CD8-positive, alpha-beta memory T cell (primary cell): ENCODE data around the gene PLSCR4. TPM values are rescaled to one million over a fixed set of nuclear protein-coding genes. Genes with fewer than 3 reads are reported as not detected.

ENCODE experiments used
- CTCF ChIA-PET: fragments of 350-600 bp; sonication (Branson Sonifier 250); formaldehyde crosslinking; loops from one replicate; lab custom pipeline; 2021; ENCODE audit warnings: antibody characterized with exemption; lab: Charles Lee
- POLR2A ChIA-PET: fragments of 350-600 bp; sonication (Branson Sonifier 250); formaldehyde crosslinking; loops from one replicate; lab custom pipeline; 2021; ENCODE audit warnings: antibody characterized with exemption; lab: Charles Lee
- DNase-seq, 5 donors: peaks; one replicate each; pipeline versions ENCODE4 v3.0.0 to v3.0.0-alpha.2; 2020 to 2022; ENCODE audit warnings: mixed read lengths in 1 of 5
- H3K27ac ChIP-seq: one replicate; pipeline ENCODE4 v1.7.0; 2013; ENCODE audit warnings: low read depth, mild to moderate bottlenecking, low read length, moderate library complexity
- H3K27me3 ChIP-seq: 2 replicates; pipeline ENCODE4 v1.7.0; 2013; ENCODE audit warnings: low read length, mild to moderate bottlenecking; ENCODE audit not compliant: insufficient read depth, poor library complexity, severe bottlenecking
- H3K36me3 ChIP-seq: 2 replicates; pipeline ENCODE4 v1.7.0; 2013; ENCODE audit warnings: mild to moderate bottlenecking, low read length, moderate library complexity; ENCODE audit not compliant: insufficient read depth
- H3K4me1 ChIP-seq: 2 replicates; pipeline ENCODE4 v1.7.0; 2013; ENCODE audit warnings: mild to moderate bottlenecking, low read length, moderate library complexity; ENCODE audit not compliant: insufficient read depth
- H3K4me3 ChIP-seq: 2 replicates; pipeline ENCODE4 v1.7.0; 2013; ENCODE audit warnings: mild to moderate bottlenecking, low read length
- H3K9me3 ChIP-seq: 2 replicates; pipeline ENCODE4 v1.7.0; 2013; ENCODE audit warnings: mild to moderate bottlenecking, low read length
- H3K27ac Mint-ChIP-seq, 8 donors: one replicate each; pipeline ENCODE4 v1.8.0; 2020 to 2021; ENCODE audit warnings: mixed read lengths in 8 of 8, mild to moderate bottlenecking in 6 of 8, inconsistent platforms in 3 of 8, moderate library complexity in 3 of 8
- H3K27me3 Mint-ChIP-seq, 2 donors: one replicate each; pipeline ENCODE4 v1.8.0; 2020 to 2021; ENCODE audit warnings: mixed read lengths in 2 of 2, mild to moderate bottlenecking in 1 of 2, moderate library complexity in 1 of 2
- H3K36me3 Mint-ChIP-seq, 3 donors: one replicate each; pipeline ENCODE4 v1.8.0; 2020 to 2021; ENCODE audit warnings: mixed read lengths in 3 of 3, inconsistent platforms in 1 of 3, mild to moderate bottlenecking in 1 of 3
- H3K4me1 Mint-ChIP-seq, 3 donors: one replicate each; pipeline ENCODE4 v1.8.0; 2020 to 2021; ENCODE audit warnings: mixed read lengths in 3 of 3, inconsistent platforms in 1 of 3, mild to moderate bottlenecking in 1 of 3
- H3K4me3 Mint-ChIP-seq, 7 donors: one replicate each; pipeline ENCODE4 v1.8.0; 2020 to 2021; ENCODE audit warnings: mixed read lengths in 7 of 7, mild to moderate bottlenecking in 6 of 7, moderate library complexity in 4 of 7, inconsistent platforms in 2 of 7
- H3K9me3 Mint-ChIP-seq, 5 donors: one replicate each; pipeline ENCODE4 v1.8.0; 2020 to 2022; ENCODE audit warnings: mixed read lengths in 5 of 5, mild to moderate bottlenecking in 3 of 5, moderate library complexity in 2 of 5, inconsistent platforms in 1 of 5
- polyA plus RNA-seq: library from polyadenylated mRNA; unstranded; fragments of 300-500 nt; fragmentation: Illumina TruSeq; gene quantifications from one replicate; pipeline ENCODE4 v1.2.3, GENCODE V29; 2021
- total RNA-seq, 2 experiments: library from RNA; stranded (reverse); gene quantifications; one replicate each; pipeline ENCODE4 v1.2.3, GENCODE V29; 2021

PLSCR4 gene
- total and polyA plus RNA-seq, 3 experiments from 2014 or later, result not detected

GRCh38 chr3:146275476-146275875, 24.6 kb upstream of the PLSCR4 start:
- no peak for DNase-seq
- Mint-ChIP-seq H3K36me3 (no peaks in the 10 kb centered on the region), H3K9me3 (no peaks in the 10 kb centered on the region), H3K27me3 (peaks cover 0 to 5% of the 10 kb centered on the region in 2 donors), H3K4me3 (no peak overlapping the region), H3K4me1 (no peaks in the 10 kb centered on the region), H3K27ac (no peak overlapping the region)
- ChIA-PET POLR2A (no interaction called here), CTCF (no interaction called here)
- Histone ChIP-seq H3K27ac (no peak overlapping the region), H3K27me3 (no peaks in the 10 kb centered on the region), H3K4me3 (no peak overlapping the region), H3K36me3 (no peaks in the 10 kb centered on the region), H3K4me1 (no peaks in the 10 kb centered on the region), H3K9me3 (no peaks in the 10 kb centered on the region)

GRCh38 chr3:146274833-146275232, 23.9 kb upstream of the PLSCR4 start:
- H3K36me3 Mint-ChIP-seq, result no peaks in the 10 kb centered on the region
- H3K4me1 Mint-ChIP-seq, result no peaks in the 10 kb centered on the region
- DNase-seq, result no peak
- Histone ChIP-seq H3K9me3 (no peaks in the 10 kb centered on the region), H3K27ac (no peak overlapping the region), H3K4me3 (no peak overlapping the region), H3K36me3 (no peaks in the 10 kb centered on the region), H3K27me3 (no peaks in the 10 kb centered on the region), H3K4me1 (no peaks in the 10 kb centered on the region)
- no peaks in the 10 kb centered on the region for H3K9me3 Mint-ChIP-seq
- ChIA-PET POLR2A (no interaction called here), CTCF (no interaction called here)
- H3K4me3 Mint-ChIP-seq, result no peak overlapping the region
- H3K27ac Mint-ChIP-seq, result no peak overlapping the region
- H3K27me3 Mint-ChIP-seq, result peaks cover 0 to 5% of the 10 kb centered on the region in 2 donors

GRCh38 chr3:146273721-146274407, 23.0 kb upstream of the PLSCR4 start:
- Mint-ChIP-seq H3K36me3 (no peaks in the 10 kb centered on the region), H3K4me1 (no peaks in the 10 kb centered on the region)

GRCh38 chr3:146271180-146271579, 20.3 kb upstream of the PLSCR4 start:
- Mint-ChIP-seq H3K36me3 (no peaks in the 10 kb centered on the region), H3K9me3 (no peaks in the 10 kb centered on the region), H3K27ac (no peak overlapping the region), H3K4me1 (no peaks in the 10 kb centered on the region), H3K27me3 (peaks cover 0 to 5% of the 10 kb centered on the region in 2 donors), H3K4me3 (no peak overlapping the region)
- Histone ChIP-seq H3K36me3 (no peaks in the 10 kb centered on the region), H3K4me3 (no peak overlapping the region), H3K27ac (no peak overlapping the region), H3K4me1 (no peaks in the 10 kb centered on the region), H3K27me3 (no peaks in the 10 kb centered on the region), H3K9me3 (no peaks in the 10 kb centered on the region)
- no peak for DNase-seq
- ChIA-PET POLR2A (no interaction called here), CTCF (no interaction called here)

More at GRCh38 chr3:146273721-146274407, 23.0 kb upstream of the PLSCR4 start:
- Mint-ChIP-seq H3K9me3 (no peaks in the 10 kb centered on the region), H3K4me3 (no peak overlapping the region), H3K27me3 (peaks cover 0 to 5% of the 10 kb centered on the region in 2 donors), H3K27ac (no peak overlapping the region)
- ChIA-PET POLR2A (no interaction called here), CTCF (no interaction called here)
- Histone ChIP-seq H3K9me3 (no peaks in the 10 kb centered on the region), H3K27ac (no peak overlapping the region), H3K36me3 (no peaks in the 10 kb centered on the region), H3K4me3 (no peak overlapping the region), H3K4me1 (no peaks in the 10 kb centered on the region), H3K27me3 (no peaks in the 10 kb centered on the region)
- DNase-seq, result no peak

GRCh38 chr3:146269271-146269670, 18.4 kb upstream of the PLSCR4 start:
- no peak overlapping the region for H3K27ac Mint-ChIP-seq
- H3K9me3 Mint-ChIP-seq, result no peaks in the 10 kb centered on the region
- POLR2A ChIA-PET, result no interaction called here
- Histone ChIP-seq H3K36me3 (no peaks in the 10 kb centered on the region), H3K4me1 (no peaks in the 10 kb centered on the region), H3K4me3 (no peak overlapping the region), H3K27ac (no peak overlapping the region), H3K27me3 (no peaks in the 10 kb centered on the region), H3K9me3 (no peaks in the 10 kb centered on the region)
- no peak overlapping the region for H3K4me3 Mint-ChIP-seq
- H3K27me3 Mint-ChIP-seq, result peaks cover 0 to 5% of the 10 kb centered on the region in 2 donors
- H3K36me3 Mint-ChIP-seq, result no peaks in the 10 kb centered on the region
- CTCF ChIA-PET, result no interaction called here
- H3K4me1 Mint-ChIP-seq, result no peaks in the 10 kb centered on the region
- no peak for DNase-seq

- CTCF ChIA-PET, result no interaction called here
- H3K4me3 Mint-ChIP-seq, result no peak overlapping the region
- no peaks in the 10 kb centered on the region for H3K36me3 Mint-ChIP-seq
- no peak overlapping the region for H3K27ac Mint-ChIP-seq
- H3K9me3 Mint-ChIP-seq, result no peaks in the 10 kb centered on the region
- no peaks in the 10 kb centered on the region for H3K4me1 ChIP-seq
- H3K27me3 ChIP-seq, result no peaks in the 10 kb centered on the region
- no peak overlapping the region for H3K27ac ChIP-seq
- H3K4me1 Mint-ChIP-seq, result no peaks in the 10 kb centered on the region
- peaks cover 0 to 2% of the 10 kb centered on the region in 2 donors for H3K27me3 Mint-ChIP-seq
- DNase-seq, result no peak
- H3K36me3 ChIP-seq, result no peaks in the 10 kb centered on the region
- no peak overlapping the region for H3K4me3 ChIP-seq
- POLR2A ChIA-PET, result no interaction called here
- H3K9me3 ChIP-seq, result no peaks in the 10 kb centered on the region
Measured at GRCh38 chr3:146268535-146269219, 17.8 kb upstream of the PLSCR4 start.

GRCh38 chr3:146265720-146266119, 14.8 kb upstream of the PLSCR4 start:
- no peak for DNase-seq
- Mint-ChIP-seq H3K27ac (no peak overlapping the region), H3K9me3 (no peaks in the 10 kb centered on the region), H3K4me3 (no peak overlapping the region), H3K36me3 (no peaks in the 10 kb centered on the region), H3K27me3 (peaks cover 0 to 1% of the 10 kb centered on the region in 2 donors), H3K4me1 (no peaks in the 10 kb centered on the region)
- ChIA-PET POLR2A (no interaction called here), CTCF (no interaction called here)
- Histone ChIP-seq H3K4me1 (no peaks in the 10 kb centered on the region), H3K36me3 (no peaks in the 10 kb centered on the region), H3K27me3 (no peaks in the 10 kb centered on the region), H3K9me3 (no peaks in the 10 kb centered on the region), H3K4me3 (no peak overlapping the region), H3K27ac (no peak overlapping the region)

GRCh38 chr3:146262371-146263110, 11.6 kb upstream of the PLSCR4 start:
- DNase-seq, result no peak
- Histone ChIP-seq H3K27ac (no peak overlapping the region), H3K9me3 (no peaks in the 10 kb centered on the region), H3K4me1 (no peaks in the 10 kb centered on the region), H3K27me3 (no peaks in the 10 kb centered on the region), H3K4me3 (no peak overlapping the region), H3K36me3 (no peaks in the 10 kb centered on the region)
- POLR2A ChIA-PET, result no interaction called here
- Mint-ChIP-seq H3K36me3 (no peaks in the 10 kb centered on the region), H3K4me3 (no peak overlapping the region), H3K27ac (no peak overlapping the region), H3K4me1 (no peaks in the 10 kb centered on the region), H3K9me3 (no peaks in the 10 kb centered on the region), H3K27me3 (peaks cover 1 to 17% of the 10 kb centered on the region in 2 donors)
- CTCF ChIA-PET, result no interaction called here
